Right ventricle myocardium inferior (tissue), 1 donor: ENCODE results near the gene MMP25. TPM values are rescaled to one million over a fixed set of nuclear protein-coding genes. Genes with fewer than 3 reads are reported as not detected.
A peak's percentile ranks its signal among the peaks of the same experiment; 100 is the strongest.

Experiments used
- ATAC-seq: fragments of 200-7000 bp; cut with Tn5 transposase; one replicate; pipeline ENCODE4 v1.9.1; 2020; ENCODE audit warnings: mild to moderate bottlenecking, moderate library complexity
- DNase-seq: peaks from one replicate; pipeline ENCODE4 v3.0.0; 2021; ENCODE audit errors: missing footprints
- intact Hi-C: fragments of 100-400 bp; cut with DNase I; formaldehyde crosslinking; loops from one replicate; pipeline ENCODE4 v1.11.0; 2022
- total RNA-seq: library from RNA; stranded (reverse); fragmentation: NEBNext Ultra II Directional; extraction: Animal tissue kit (Norgen Biotek cat#: 25700); gene quantifications from one replicate; pipeline ENCODE4 v1.2.1, GENCODE V29; 2021
- donor health status: DM: no; HTN: yes; CAD: no; lungs with severe emphysema.

MMP25 gene
- total RNA-seq, 1 donor from 2014 or later = 1.7 TPM

GRCh38 chr16:3099732-3100499, 53.6 kb downstream of the MMP25 start:
- peak; percentile 92 for ATAC-seq
- DNase-seq = peak; percentile 98
- intact Hi-C loops = no loop called here

- intact Hi-C loops = no loop called here
- no peak for ATAC-seq
- no peak for DNase-seq
Measured at GRCh38 chr16:3101018-3101840, 54.9 kb downstream of the MMP25 start.

GRCh38 chr16:3101841-3102470, 55.6 kb downstream of the MMP25 start:
- DNase-seq = no peak
- intact Hi-C loops = no loop called here
- ATAC-seq = no peak

- intact Hi-C loops = loop anchor here (5.0 kb wide), 1 partner anchor 49 kb away; no protein-coding TSS in a partner anchor
- DNase-seq = peak; percentile 95
- ATAC-seq = peak; percentile 97
Measured at GRCh38 chr16:3106205-3106928, 60.0 kb downstream of the MMP25 start.

Other genes with a start within 250 kb of the MMP25 start
- gene PRSS41, start 248.1 kb upstream of the MMP25 start, total RNA-seq = not detected
- gene PRSS21, start 229.3 kb upstream of the MMP25 start, total RNA-seq = not detected
- gene ZG16B, start 216.3 kb upstream of the MMP25 start, total RNA-seq = 0.35 TPM
- not detected for gene PRSS22, start 188.4 kb upstream of the MMP25 start, total RNA-seq
- 31.3 TPM for gene FLYWCH2, start 163.3 kb upstream of the MMP25 start, total RNA-seq
- gene FLYWCH1, start 134.6 kb upstream of the MMP25 start, total RNA-seq = 34.5 TPM
- gene KREMEN2, start 82.3 kb upstream of the MMP25 start, total RNA-seq = not detected
- 11.4 TPM for gene PAQR4, start 77.2 kb upstream of the MMP25 start, total RNA-seq
- gene PKMYT1, start 66.1 kb upstream of the MMP25 start, total RNA-seq = 2.9 TPM
- 0.32 TPM for gene CLDN9, start 33.6 kb upstream of the MMP25 start, total RNA-seq
- not detected for gene CLDN6, start 28.4 kb upstream of the MMP25 start, total RNA-seq
- gene TNFRSF12A, start 26.2 kb upstream of the MMP25 start, total RNA-seq = 42.8 TPM
- gene HCFC1R1, start 22.6 kb upstream of the MMP25 start, total RNA-seq = 68.6 TPM
- gene THOC6, start 22.5 kb upstream of the MMP25 start, total RNA-seq = 12.9 TPM
- gene BICDL2, start 9.6 kb upstream of the MMP25 start, total RNA-seq = not detected
- 57.8 TPM for gene IL32, start 19.1 kb downstream of the MMP25 start, total RNA-seq
- not detected for gene ZSCAN10, start 52.7 kb downstream of the MMP25 start, total RNA-seq
- gene ZNF205, start 66.0 kb downstream of the MMP25 start, total RNA-seq = 7.4 TPM
- 6.2 TPM for gene ZNF213, start 88.5 kb downstream of the MMP25 start, total RNA-seq
- gene OR1F1, start 141.6 kb downstream of the MMP25 start, total RNA-seq = not detected
- gene ZNF200, start 188.6 kb downstream of the MMP25 start, total RNA-seq = 5.1 TPM
- gene MEFV, start 210.1 kb downstream of the MMP25 start, total RNA-seq = 1.1 TPM
- 8.4 TPM for gene ZNF263, start 236.9 kb downstream of the MMP25 start, total RNA-seq